ENCODE results near the gene IMMP2L. TPM values are rescaled to one million over a fixed set of nuclear protein-coding genes. Genes with fewer than 3 reads are reported as not detected.
"Not testable (repeated sequence)": the region's sequence is repeated elsewhere in the genome, so short reads cannot be mapped to it uniquely, and the experiment has no call there.

IMMP2L gene
- total RNA-seq, 1 donor from 2014 or later, result 19.0 TPM

GRCh38 chr7:110938165-110938564, 624.1 kb downstream of the IMMP2L start:
- DNase-seq (ENCODE audit: low read depth) (no peak), FAIRE-seq (no peak)
- Histone ChIP-seq H3K27me3 (ENCODE audit: control insufficient read depth, insufficient read depth, low read length) (no peaks in the 10 kb centered on the region), H3K4me3 (ENCODE audit: low read depth, low read length) (no peak overlapping the region), H3K36me3 (ENCODE audit: control insufficient read depth, insufficient read depth, low read length) (no peaks in the 10 kb centered on the region)
- no peak for TF ChIP-seq CTCF (IDR thresholded peaks at IDR 0.05; ENCODE audit: insufficient read depth, low read length, severe bottlenecking)

DNA sequence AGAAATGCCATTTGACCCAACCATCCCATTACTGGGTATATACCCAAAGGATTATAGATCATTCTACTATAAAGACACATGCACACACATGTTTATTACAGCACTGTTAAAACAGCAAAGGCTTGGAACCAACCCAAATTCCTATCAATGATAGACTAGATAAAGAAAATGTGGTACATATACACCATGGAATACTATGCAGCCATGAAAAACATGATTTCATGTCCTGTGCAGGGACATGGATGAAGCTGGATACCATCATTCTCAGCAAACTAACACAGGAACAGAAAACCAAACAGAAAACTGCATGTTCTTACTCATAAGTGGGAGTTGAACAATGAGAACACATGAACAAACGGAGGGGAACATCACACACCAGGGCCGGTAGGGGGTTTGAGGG, 625.6 kb downstream of the IMMP2L start:
- not testable (repeated sequence) for FAIRE-seq; H3K36me3 ChIP-seq (ENCODE audit: control insufficient read depth, insufficient read depth, low read length)

DNA sequence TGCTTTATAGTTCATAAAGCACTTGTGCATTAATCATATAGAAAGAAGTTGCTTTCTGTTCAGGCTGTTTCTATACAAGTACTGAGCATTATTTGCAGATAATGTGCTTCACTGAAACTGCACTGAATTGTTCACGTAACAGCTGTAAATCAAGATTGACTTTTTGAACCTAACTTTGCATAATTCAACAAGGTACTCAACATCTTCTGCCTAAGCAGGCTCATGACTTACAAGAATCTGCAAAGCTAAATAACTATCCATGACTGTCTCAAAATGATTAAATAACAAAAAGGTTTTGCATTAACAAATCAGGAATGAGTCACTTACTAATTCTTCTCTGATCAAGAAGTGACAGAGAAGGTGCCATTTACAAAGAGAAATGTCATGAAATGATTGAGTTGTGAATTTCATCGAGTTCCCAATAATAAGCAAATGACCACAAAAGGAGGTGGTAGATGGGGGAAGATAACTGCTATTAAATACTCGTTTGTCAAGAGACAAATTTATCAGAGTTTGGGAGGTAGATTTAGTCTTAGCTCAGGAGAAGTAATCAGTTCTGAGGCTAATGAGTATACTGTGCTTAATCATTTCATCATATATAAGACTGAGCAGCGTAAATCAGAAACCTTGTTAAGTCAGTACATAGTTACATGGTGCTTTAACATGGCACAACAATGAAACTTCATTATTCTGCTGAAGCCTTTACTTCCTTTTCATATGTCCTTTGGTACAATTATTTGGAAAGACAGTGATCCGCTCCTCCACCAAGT, 632.6 kb downstream of the IMMP2L start:
- no peak overlapping the region for H3K4me3 ChIP-seq (ENCODE audit: low read depth, low read length)
- no peaks in the 10 kb centered on the region for H3K27me3 ChIP-seq (ENCODE audit: control insufficient read depth, insufficient read depth, low read length)
- DNase-seq (ENCODE audit: low read depth), result peak; percentile 12
- H3K36me3 ChIP-seq (ENCODE audit: control insufficient read depth, insufficient read depth, low read length), result no peaks in the 10 kb centered on the region
- no peak for FAIRE-seq
- TF ChIP-seq CTCF (IDR thresholded peaks at IDR 0.05; ENCODE audit: insufficient read depth, low read length, severe bottlenecking), result no peak

More for the DNA sequence above, 625.6 kb downstream of the IMMP2L start:
- H3K27me3 ChIP-seq (ENCODE audit: control insufficient read depth, insufficient read depth, low read length); DNase-seq (ENCODE audit: low read depth); H3K4me3 ChIP-seq (ENCODE audit: low read depth, low read length): not testable (repeated sequence)

GRCh38 chr7:110922906-110923305, 639.4 kb downstream of the IMMP2L start:
- H3K27me3 ChIP-seq (ENCODE audit: control insufficient read depth, insufficient read depth, low read length), result no peaks in the 10 kb centered on the region
- no peak for TF ChIP-seq CTCF (IDR thresholded peaks at IDR 0.05; ENCODE audit: insufficient read depth, low read length, severe bottlenecking)
- H3K4me3 ChIP-seq (ENCODE audit: low read depth, low read length), result no peak overlapping the region
- FAIRE-seq, result no peak
- no peaks in the 10 kb centered on the region for H3K36me3 ChIP-seq (ENCODE audit: control insufficient read depth, insufficient read depth, low read length)
- DNase-seq (ENCODE audit: low read depth), result peak; percentile 98

DNA sequence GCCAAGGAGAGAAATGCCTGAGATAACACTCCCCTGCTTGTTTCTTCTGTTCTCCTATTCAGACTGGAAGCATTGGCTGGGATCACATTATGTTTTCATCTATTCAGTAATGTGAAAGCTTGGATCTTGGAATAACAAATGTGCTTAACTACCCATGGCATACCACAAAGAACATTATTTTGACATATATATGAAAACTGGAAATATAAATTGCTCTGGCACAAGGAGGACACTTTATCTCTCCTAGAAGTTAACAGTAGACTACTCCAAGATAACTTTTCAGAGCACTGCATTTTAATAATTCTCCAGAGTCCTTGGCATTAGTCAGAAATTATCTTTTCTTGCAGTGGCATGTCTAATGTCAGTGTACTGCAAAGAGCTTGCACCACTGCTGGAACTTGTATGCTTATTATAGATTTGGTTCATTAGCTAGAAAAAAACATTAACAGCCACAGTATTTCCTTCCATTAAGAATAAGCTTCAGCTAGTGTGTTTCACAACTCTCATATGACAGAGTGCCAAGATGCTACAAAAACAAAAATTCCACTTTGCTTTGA, 640.6 kb downstream of the IMMP2L start:
- FAIRE-seq (no peak), DNase-seq (ENCODE audit: low read depth) (peak; percentile 68)

More for the DNA sequence above, 640.6 kb downstream of the IMMP2L start:
- TF ChIP-seq CTCF (IDR thresholded peaks at IDR 0.05; ENCODE audit: insufficient read depth, low read length, severe bottlenecking), result no peak
- H3K36me3 ChIP-seq (ENCODE audit: control insufficient read depth, insufficient read depth, low read length), result no peaks in the 10 kb centered on the region
- H3K4me3 ChIP-seq (ENCODE audit: low read depth, low read length), result no peak overlapping the region
- H3K27me3 ChIP-seq (ENCODE audit: control insufficient read depth, insufficient read depth, low read length), result no peaks in the 10 kb centered on the region
